Stimulated activated CD8-positive, alpha-beta memory T cell treated with anti-CD3 and anti-CD28 coated beads, Interleukin-7, amount 100 ng/mL, for 24 hours (primary cell): ENCODE measurements around the gene AFF2.

Experiments used
- DNase-seq: peaks from one replicate; pipeline ENCODE4 v3.0.0-alpha.2; 2020; ENCODE audit warnings: low read depth

Gene AFF2

DNA sequence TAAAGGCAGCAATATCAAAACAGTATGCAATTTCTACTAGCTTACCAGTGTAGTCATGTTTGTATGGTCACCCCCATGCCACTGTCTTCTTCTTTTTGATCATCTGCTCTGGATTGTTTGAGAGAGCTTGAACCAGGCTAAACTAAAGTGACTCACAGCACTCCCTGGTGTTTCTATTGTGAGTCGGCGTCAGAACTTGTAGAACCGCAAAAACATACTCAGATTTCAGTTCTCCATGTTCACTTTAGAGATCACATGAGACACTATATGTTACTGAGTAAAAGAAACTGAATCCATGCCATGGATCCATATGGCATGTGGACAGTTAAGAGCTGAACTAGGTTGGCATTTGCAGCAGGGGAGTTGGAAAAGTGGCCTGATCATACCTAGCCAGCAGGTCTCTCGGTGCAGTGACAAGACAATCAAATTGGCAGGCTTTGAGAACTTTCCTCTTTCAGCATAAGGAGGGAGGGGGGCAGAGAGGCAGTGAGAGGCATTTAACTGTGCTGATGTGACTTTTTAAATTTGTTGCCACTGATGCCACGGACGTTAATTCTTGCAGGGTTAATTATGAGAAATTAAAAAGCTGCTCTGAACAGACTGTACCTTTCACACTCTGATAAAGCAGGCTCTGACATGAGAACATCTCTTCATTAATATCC is 88.4 kb downstream of the AFF2 start:
- DNase-seq: no peak

DNA sequence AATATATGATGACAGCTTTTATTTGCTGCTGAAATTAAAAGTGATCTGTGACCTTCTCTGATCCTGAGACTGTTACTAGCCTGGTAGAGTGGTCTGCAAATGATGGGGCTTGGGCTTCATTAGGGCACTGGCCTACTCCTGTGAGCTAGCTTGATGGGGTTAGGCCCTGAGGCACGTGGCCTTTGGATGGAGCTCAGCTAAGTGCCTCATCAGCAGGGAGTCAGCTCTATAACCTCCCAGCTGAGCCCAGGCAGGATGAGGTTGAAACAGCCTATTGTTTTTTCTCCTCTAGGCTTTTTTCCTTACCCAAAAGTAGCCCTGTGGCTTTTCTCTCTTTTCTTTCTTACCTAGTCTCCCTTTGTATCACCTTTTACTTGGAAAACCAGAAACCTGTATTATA is 92.2 kb downstream of the AFF2 start:
- no peak for DNase-seq

DNA sequence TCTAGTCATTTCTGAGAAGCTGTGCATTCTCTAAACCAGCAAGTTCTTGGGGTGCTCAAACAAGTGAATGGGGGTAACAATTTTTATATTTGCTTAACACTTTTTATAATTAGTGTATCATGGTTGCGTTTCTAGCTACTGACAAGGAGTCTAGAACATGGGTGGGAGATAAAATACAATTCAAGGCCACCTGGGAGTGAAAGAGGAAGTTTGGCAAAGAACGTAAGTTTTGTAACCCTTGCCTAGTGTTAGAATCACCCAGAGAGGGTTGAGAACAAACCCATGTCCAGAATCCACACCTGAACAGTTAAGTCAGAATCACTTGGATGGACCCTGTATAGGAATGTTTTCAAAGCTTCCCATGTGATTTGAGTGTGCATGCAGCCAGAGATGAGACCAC is 92.7 kb downstream of the AFF2 start:
- no peak for DNase-seq

DNA sequence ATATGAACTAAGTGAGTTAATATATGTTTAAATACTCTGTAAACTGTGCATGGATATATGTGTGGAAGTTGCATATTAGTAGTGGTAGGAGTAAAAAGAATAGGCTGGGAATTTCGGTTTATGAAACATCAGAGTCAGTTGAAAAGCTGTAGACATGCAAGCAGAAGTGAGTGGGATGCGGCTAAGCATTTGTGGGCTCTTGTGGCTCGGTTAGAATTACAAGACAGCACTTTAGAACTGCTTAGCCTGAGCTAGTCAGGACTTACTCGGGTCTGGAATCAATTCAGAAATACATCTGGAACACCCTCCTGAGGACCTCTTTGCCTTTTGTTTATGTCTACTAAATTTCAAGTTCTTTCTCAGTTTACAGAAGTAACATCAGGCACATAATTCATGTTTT is 93.6 kb downstream of the AFF2 start:
- DNase-seq: no peak

DNA sequence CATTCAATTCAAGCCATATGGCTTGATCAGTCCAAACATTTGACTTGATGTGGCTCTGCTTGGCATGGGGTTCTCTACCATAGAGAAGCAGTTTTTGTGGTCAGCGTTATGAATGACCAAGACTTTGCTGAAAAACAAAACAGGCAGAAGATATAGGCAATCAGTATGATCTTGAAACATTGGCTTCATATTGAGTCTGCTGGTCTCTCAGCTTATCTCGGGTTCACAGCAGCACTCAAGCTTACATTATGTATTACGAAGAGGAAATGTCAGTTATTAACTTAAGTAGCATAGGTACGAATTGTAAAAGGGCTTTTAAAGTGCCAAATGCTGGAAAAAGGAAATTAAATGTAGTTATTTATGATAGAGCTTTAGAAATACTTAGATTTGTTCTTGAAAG is 99.0 kb downstream of the AFF2 start:
- DNase-seq: no peak

DNA sequence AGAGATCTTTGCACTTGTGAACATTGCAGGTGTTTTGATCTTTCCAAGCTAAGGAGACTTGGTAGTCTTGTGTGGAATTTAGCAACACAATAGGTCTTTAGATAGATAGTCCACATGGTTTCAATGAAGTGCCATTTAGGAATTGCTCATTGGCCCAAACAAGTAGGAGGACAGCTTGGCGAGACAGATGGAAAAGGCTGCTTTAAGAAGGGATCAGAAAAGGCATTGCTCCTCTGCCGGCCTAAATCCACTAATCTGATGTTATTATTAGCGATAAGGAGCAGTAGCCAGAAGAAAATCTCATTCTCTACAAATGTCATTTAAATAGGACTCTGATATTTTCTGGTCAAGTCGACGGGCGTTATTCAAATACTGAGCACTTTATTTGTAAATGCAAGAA is 99.7 kb downstream of the AFF2 start:
- no peak for DNase-seq

DNA sequence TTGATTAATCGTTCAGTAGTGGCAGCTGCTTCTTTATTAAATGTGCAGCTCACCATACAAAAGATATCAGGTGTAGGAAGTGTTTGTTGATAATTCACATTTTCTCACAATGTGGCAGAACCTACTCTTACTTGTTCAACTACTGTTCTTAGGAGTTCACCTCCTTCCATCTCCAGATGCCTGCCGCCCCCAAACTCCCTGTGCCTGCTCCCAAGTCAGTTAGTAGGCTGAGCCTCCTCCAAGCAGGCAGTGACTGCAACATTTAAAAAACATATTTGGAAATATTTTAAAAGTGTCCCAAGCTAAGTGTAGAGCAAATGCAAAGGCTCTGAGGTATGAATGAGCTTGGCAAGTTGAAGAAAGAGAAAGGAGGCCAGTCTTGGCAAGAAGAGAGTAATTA is 100.2 kb downstream of the AFF2 start:
- no peak for DNase-seq

DNA sequence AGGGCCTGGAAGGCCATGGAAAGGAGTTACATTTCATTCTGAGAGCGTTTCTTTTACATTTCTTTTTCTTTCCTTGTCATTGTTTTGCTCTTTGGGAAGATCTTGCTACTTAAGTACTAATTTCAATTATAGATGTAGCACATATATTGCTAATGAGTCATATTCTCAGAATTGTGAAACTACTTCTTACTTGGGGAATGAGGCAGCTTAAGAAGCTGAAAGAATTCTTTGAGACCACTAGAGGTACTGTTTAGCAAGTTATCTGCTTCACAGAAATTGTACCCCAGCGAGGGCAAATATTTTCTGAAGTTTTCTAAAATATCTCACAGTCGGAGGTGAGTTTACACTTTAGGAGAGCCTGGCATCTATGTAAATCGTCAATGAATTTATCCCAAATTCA is 100.6 kb downstream of the AFF2 start:
- DNase-seq: no peak

DNA sequence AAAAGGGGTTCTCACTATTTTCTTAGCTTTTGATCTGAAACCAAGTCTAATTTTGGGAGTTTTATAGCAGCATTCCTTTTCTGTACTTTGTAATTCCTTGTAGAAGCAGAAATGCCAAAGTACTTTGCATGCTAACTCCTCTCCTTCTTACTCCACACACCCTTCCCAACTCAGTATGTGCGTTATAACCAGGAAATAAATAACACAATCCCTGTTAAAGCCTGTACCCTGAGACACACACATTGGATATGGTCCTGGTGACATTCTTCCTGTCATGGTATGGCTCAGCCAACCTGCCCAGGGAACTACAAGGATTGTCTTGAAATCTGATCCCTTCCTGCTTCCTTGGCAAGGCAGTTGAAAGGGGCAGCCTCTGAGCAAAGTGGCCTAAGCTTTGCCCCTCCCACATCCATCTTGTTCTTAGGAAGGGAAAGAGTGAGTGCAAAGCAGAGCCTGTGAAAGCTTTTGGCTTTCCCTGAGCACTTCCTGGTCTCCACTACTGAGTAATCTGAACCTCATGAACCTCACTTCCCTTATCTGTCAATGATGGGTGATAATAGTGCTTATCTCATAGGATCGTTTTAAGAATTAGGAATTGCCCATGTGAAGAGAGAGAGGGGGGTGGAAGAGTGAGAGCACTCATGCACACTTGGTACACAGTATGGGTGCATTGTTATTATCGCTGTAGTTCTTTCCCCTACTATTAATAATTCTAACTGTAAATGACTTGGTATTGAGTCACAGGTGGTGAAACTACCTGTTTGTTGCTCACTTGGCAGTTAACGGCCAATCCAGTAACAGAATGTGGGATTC is 109.3 kb downstream of the AFF2 start:
- no peak for DNase-seq

DNA sequence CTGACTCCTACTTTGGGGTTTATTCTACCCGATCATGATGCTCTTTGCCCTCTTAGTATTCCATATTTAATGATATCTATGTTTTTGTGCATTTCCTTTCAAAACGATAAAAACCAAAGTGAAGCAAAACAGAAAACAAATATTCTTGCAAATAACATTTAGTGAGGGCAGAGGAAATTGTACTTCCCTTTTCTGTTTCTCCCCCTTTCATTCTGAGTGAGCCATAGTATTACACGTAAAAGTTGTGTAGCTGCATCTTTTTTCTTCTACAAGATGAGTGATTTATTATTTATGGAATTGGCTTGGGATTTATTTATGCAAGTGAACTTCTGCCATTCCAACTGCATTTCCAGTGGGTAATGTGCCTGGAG is 109.9 kb downstream of the AFF2 start:
- DNase-seq: no peak

DNA sequence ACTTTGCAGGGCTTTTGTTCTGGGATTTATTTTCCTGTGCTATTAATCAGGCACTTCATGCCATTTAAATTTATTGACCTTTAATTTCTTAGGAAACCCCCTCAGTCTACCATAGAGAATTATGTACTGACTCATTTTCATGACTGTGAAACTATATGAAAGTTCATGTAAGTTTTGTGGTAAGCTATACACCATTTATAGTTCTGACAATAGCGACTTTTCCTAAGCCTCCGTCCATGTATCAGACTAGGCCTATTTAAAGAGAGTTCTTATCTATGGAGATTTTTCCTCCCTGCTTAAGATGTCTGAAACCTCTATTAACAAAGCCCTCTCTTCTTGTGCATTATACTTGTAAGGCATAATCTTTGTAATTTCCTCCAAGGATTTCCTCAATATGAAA is 111.6 kb downstream of the AFF2 start:
- no peak for DNase-seq

DNA sequence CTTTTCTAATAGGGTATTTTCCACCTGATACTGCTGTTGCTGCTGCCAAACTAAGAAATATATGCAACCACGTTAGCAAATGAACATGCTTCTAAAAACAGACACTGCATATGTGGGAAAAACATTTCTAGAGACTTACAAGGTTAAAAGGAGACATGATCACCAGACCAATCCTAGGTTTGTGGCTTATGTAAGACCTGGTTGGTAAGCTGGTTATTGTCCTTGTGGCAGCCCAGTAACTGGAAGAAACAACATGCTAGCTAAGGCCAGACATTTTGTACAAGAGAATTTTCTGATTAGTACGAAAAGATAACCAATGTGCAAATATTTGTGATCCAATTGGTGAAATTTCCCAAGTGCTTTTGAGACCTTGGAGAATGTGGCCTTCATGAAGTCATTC is 112.0 kb downstream of the AFF2 start:
- no peak for DNase-seq

DNA sequence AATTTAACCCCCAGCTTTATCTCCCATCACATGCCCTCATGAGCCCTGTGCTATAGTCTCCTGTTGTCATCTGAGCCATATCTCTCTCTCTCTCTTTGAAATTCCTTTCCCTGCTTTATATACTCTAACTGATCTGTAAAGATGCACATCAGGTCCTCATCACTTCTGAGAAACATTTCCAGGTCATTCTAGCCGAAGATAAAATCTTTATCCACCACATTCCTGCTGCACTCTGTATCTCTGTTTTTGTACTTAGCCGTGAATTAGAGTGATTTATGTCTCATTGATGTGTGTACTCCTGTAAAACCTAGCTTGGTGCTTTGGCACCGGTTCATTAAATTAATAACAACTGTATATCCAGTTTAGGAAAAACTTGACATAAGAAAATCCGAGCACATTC is 113.2 kb downstream of the AFF2 start:
- DNase-seq: no peak

DNA sequence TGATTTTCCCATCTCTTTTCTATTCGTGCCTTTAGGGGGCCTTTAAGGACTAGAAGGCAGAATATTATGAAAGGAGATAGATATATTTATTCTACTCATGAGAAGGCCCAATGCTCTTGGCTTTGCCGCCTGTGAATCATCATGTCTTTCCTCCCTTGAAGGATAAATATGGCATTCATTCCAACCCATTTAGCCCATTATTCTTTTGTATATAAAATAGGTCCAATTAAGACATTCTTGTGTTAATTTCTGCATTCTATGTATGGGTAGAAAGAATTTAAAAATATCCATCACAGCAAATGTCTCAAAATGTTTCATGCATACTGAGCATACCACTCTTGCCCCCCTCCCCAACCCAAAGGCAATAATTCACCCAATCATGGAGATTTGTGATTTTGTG is 115.1 kb downstream of the AFF2 start:
- DNase-seq: no peak

DNA sequence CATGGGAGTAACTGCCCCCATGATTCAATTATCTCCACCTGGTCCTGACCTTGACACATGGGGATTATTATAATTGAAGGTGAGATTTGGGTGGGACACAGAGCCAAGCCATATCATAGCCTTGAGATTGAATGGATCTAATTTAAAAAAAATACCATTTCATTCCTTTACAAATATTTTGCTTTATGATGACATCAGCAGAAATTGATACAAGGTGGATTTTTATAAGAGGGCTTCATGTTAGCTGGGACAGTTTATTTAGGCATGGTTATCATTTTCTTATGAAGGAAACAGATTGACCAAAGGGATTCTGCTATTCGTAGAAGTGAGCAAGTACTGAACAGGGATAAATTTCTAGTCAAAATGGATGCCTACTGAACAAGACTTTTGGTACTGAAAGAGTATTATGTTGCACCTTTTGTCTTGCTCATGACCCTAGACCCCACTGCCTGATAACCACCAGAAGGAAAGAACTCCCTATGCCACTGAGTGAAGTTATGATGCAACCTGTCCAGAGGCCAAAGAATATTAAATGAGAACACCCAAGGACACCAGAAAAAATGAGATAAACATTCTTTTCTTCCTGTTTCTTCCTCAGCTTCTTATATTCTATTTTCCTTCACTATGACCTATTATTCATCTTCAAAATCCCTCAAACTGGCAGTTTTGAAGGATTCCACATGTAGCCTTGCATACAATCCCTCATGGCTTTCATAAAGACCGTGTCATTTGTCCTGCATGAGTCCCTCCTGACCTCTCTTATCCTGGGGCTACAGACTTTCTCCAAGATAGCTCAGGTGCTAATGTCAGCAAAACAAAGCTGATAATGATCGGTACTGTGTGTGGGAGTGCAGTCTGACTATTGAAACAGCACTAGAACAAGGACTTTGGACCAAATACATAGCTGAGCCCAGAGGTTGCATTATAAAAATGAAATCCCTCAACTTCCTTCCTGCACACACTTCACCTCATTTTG is 118.3 kb downstream of the AFF2 start:
- DNase-seq: no peak

DNA sequence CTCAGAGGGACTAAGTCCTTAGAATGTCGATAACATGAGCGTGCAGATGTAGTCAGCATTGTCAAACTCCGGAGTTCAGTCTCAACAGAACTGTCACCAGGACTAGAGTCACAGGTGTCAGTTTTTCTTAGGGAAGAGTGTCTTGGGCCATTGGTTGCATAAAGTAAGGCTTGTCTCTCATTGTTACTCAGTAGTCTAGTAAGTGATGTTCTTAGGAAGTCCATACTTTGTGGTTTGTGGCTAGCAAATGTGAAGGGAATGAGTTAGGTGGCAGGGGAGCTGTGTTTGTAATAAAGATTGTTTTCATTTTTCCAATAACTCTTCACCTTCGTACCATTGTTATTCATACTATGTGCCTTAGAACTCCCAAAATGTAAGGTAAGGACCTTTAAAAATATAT is 119.6 kb downstream of the AFF2 start:
- no peak for DNase-seq

DNA sequence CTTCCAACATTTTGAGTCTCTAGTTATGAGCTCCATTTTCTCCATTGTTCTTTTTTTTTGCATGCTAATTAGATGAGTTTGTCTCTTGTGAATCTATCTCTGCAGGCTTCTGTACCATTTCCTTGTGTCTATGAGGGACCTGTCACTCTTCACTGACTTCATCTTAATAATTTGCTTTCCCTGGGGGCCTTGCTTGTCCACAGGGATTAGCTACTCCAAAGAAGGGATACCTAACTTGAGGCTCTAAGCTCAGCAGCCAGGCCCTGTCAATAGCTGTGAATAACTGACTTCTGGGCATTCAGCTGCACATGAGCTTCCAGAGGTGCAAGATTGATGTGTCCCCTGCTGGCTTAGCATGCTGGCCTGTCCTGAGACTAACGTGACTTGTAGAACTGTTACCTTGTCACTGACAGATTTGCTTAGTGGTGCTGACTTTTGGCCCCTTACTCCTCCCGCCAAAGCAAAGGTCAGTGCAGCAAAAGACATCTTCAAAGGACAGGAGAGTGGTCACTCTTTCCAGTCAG is 124.6 kb downstream of the AFF2 start:
- no peak for DNase-seq

DNA sequence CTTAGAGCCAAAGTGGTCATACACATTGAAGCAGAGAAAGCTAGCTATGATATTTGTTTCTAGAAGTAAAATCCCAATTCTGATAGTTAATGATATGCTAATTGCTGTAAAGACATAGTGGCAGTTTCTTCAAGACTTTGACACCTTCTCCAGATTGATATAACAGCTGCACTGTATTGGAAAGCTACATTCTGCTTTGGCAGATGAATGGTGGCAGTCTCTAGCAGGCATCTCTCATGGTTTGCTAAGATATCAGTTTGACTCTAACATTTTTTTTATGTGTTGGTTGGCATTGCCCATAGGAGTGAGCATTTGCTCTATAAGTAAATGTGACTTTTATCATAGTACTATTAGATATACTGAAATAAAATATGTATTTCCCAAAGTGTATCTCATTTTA is 128.2 kb downstream of the AFF2 start:
- DNase-seq: no peak

DNA sequence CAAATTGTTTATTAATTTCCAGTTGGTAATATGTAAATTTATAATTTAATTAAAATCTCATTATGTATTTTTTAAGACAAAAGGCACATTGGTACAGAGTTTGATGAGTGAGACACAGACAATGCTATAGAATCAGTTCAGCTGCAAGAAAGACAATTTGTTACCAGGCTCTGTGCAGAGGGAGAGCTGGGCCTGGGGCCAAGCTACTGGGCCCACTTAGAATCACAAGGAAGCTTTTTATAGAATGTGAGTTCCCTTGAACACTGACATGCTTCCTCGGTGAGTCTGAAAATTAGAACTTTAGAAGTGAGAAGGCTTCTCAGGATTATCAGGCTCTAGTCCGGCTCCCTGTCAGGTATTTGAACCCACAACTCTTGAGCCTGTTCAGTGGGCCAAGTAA is 129.0 kb downstream of the AFF2 start:
- no peak for DNase-seq

DNA sequence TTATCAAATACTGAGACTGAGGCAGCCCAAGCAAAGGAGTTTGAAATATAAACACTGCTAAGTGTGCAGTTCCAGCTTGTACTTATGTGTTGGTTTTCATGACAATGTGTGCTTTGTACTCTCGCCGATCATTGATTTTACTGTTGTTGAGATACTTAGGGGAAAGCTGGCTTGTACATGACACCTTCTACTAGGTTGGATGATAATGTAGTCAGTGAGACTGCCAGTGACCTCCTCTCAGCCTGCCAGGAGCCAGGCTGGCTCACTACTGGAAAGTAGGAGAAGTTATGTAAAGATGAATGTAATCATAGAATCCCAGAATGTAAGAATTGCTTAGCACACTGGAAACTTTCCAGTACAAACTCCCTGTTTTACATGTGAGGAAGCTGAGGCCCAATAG is 132.0 kb downstream of the AFF2 start:
- no peak for DNase-seq

DNA sequence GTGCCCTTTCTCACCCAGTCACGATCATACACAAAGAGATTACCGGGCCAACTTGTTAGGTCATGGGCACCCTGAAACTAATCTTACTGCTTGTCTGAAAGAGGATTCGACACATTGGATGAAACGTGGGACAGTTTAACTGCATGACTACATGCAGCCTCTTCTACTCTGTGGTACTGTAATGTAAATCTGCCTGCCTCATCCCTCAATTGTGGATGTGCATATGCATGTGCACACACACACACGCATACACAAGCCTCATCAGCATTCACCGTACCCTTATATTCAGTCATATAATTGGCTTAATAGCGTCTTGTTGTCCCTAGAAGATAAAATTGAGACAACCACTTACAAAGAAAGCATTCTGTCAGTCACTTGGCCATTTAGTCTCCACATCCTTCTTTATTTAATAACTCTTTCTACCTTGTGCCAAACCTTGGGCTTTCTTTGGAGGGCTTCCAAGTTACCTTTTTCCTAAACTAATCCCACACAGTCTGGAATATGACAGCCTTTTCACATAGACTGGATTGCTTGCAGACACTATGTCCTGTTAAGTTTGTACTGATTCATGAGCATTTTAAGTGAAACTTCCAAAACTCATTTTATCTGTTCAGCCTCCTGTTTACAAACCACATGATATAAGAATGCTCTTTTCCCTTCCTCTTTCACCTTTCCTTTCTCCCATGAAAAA is 132.9 kb downstream of the AFF2 start:
- no peak for DNase-seq

DNA sequence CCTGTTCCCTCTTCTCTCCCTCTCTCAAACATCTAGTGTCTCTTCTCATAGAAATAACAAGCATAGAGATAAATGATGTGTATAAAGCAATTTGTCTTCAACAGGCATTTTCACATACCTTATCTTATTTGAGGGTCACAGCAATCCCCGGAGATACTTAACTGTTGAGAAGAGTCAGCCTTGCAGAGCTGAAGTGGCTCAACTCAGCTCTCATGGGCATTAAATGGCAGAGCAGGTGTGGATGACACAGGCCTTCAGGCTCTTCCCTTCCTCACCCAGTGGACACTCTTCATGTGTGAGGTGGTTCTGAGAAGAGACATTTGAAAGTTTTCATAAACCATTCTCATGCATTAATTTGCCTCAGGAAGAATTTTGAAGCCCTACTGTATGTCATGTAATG is 134.2 kb downstream of the AFF2 start:
- DNase-seq: no peak
